B cell (primary cell): Measurements from ENCODE around the gene NFKBIA. TPM values are rescaled to one million over a fixed set of nuclear protein-coding genes. Genes with fewer than 3 reads are reported as not detected.
"Not testable (repeated sequence)": the region's sequence is repeated elsewhere in the genome, so short reads cannot be mapped to it uniquely, and the experiment has no call there.

Source experiments
- ATAC-seq: fragments of 200-7000 bp; cut with Tn5 transposase; one replicate; pipeline ENCODE4 v1.10.0; 2021; ENCODE audit warnings: low read depth, mild to moderate bottlenecking, moderate number of reproducible peaks, moderate library complexity
- CTCF ChIA-PET: fragments of 350-600 bp; sonication (Branson Sonifier 250); formaldehyde crosslinking; loops from one replicate; lab custom pipeline; 2021; ENCODE audit warnings: antibody characterized with exemption, inconsistent platforms; lab: Charles Lee
- POLR2A ChIA-PET: fragments of 350-600 bp; sonication (Branson Sonifier 250); formaldehyde crosslinking; loops from one replicate; lab custom pipeline; 2021; ENCODE audit warnings: antibody characterized with exemption; lab: Charles Lee
- DNase-seq: peaks from one replicate; pipeline ENCODE4 v3.0.0; 2013
- H2AFZ ChIP-seq: 2 replicates; pipeline ENCODE4 v1.6.1; 2012; ENCODE audit warnings: mild to moderate bottlenecking, low read depth, low read length; ENCODE audit not compliant: insufficient read depth, poor library complexity, severe bottlenecking
- H3K27ac ChIP-seq, 2 donors: 1 replicate in 1 of 2; 2 replicates in 1 of 2; pipeline ENCODE4 v1.5.1; 2012 to 2013; ENCODE audit warnings: low read length in 2 of 2, mild to moderate bottlenecking in 2 of 2, moderate library complexity in 1 of 2
- H3K27me3 ChIP-seq, 4 experiments: fragments of 200-600 bp in 1 of 4; sonication (generic) in 1 of 4; replicated peaks in 1 of 4; 1 replicate in 2 of 4; 2 replicates in 2 of 4; pipeline versions ENCODE4 v1.6.1 to v1.7.0; 2013 to 2016; ENCODE audit warnings: low read length in 3 of 4, mild to moderate bottlenecking in 2 of 4, mixed read lengths in 1 of 4, moderate library complexity in 1 of 4; ENCODE audit not compliant: insufficient read depth in 4 of 4, control insufficient read depth in 3 of 4; ENCODE audit errors: control extremely low read depth in 1 of 4
- H3K36me3 ChIP-seq, 2 experiments: replicated peaks in 1 of 2; 1 replicate in 1 of 2; 2 replicates in 1 of 2; pipeline versions ENCODE4 v1.6.1 to v1.7.1; 2013; ENCODE audit warnings: low read length in 1 of 2; ENCODE audit not compliant: insufficient read depth in 2 of 2, control insufficient read depth in 1 of 2; ENCODE audit errors: control extremely low read depth in 1 of 2, extremely low read depth in 1 of 2
- H3K4me1 ChIP-seq, 2 donors: fragments of 200-600 bp in 1 of 2; sonication (generic) in 1 of 2; 1 replicate in 1 of 2; 2 replicates in 1 of 2; pipeline versions ENCODE4 v1.5.1 to v1.6.1; 2013 to 2017; ENCODE audit warnings: low read length in 2 of 2; ENCODE audit not compliant: control insufficient read depth in 2 of 2, insufficient read depth in 2 of 2
- H3K4me2 ChIP-seq: replicated peaks from 2 replicates; pipeline ENCODE3; 2012; ENCODE audit warnings: mild to moderate bottlenecking, low read depth, low read length; ENCODE audit not compliant: poor library complexity, severe bottlenecking
- H3K4me3 ChIP-seq, 5 experiments: fragments of 200-600 bp in 1 of 5; sonication (generic) in 1 of 5; 1 replicate in 3 of 5; 2 replicates in 2 of 5; pipeline versions ENCODE4 v1.5.1 to v1.7.0; 2011 to 2016; ENCODE audit warnings: low read length in 4 of 5, mild to moderate bottlenecking in 4 of 5, low read depth in 2 of 5, control low read depth in 1 of 5, moderate library complexity in 1 of 5; ENCODE audit not compliant: insufficient read depth in 1 of 5; ENCODE audit errors: control extremely low read depth in 1 of 5, extremely low read depth in 1 of 5
- H3K79me2 ChIP-seq: fragments of 200-600 bp; sonication (generic); one replicate; pipeline ENCODE4 v1.6.0; 2016; ENCODE audit warnings: low read length; ENCODE audit not compliant: control insufficient read depth, insufficient read depth
- H3K9ac ChIP-seq: fragments of 200-600 bp; sonication (generic); 2 replicates; pipeline ENCODE4 v1.6.1; 2017; ENCODE audit warnings: mild to moderate bottlenecking, low read length, moderate library complexity
- H3K9me3 ChIP-seq, 3 donors: one replicate each; pipeline versions ENCODE4 v1.6.1 to v1.7.1; 2013; ENCODE audit warnings: low read length in 2 of 3; ENCODE audit not compliant: control insufficient read depth in 2 of 3, insufficient read depth in 1 of 3; ENCODE audit errors: control extremely low read depth in 1 of 3
- H4K20me1 ChIP-seq: 2 replicates; pipeline ENCODE4 v1.6.0; 2012; ENCODE audit warnings: mild to moderate bottlenecking, low read length; ENCODE audit not compliant: insufficient read depth, control insufficient read depth, poor library complexity, severe bottlenecking
- H3K27ac Mint-ChIP-seq: one replicate; pipeline ENCODE4 v1.8.0; 2021; ENCODE audit warnings: mixed read lengths
- H3K27me3 Mint-ChIP-seq: one replicate; pipeline ENCODE4 v1.8.0; 2021; ENCODE audit warnings: mixed read lengths
- H3K4me1 Mint-ChIP-seq: one replicate; pipeline ENCODE4 v1.8.0; 2021; ENCODE audit warnings: mixed read lengths
- H3K4me3 Mint-ChIP-seq: one replicate; pipeline ENCODE4 v1.8.0; 2021; ENCODE audit warnings: mixed read lengths
- H3K9me3 Mint-ChIP-seq: one replicate; pipeline ENCODE4 v1.8.0; 2022; ENCODE audit warnings: mixed read lengths; ENCODE audit not compliant: insufficient read depth
- CTCF ChIP-seq: fragments of 200-600 bp; IDR thresholded peaks from one replicate; pipeline ENCODE4 v1.8.0; 2022; ENCODE audit warnings: antibody characterized with exemption, mild to moderate bottlenecking
- EZH2 ChIP-seq: IDR thresholded peaks from 2 replicates; pipeline ENCODE4 v1.6.1; 2012; ENCODE audit warnings: borderline replicate concordance, low read depth, mild to moderate bottlenecking, moderate library complexity, low read length; ENCODE audit not compliant: insufficient read depth, poor library complexity, severe bottlenecking
- WGBS: methylation state at CpG from one replicate; pipeline ENCODE4 v1.1.5; 2013; ENCODE audit warnings: missing lambda C conversion rate; ENCODE audit not compliant: insufficient coverage; 5-methylcytosine and 5-hydroxymethylcytosine counted together
- intact Hi-C: fragments of 100-400 bp; cut with micrococcal nuclease; formaldehyde crosslinking; loops from one replicate; pipeline ENCODE4 v1.10.0; 2022
- polyA plus RNA-seq: library from polyadenylated mRNA; depleted of rRNA; stranded (reverse); fragments of >200 nt; gene quantifications from 2 replicates; pipeline ENCODE4 v1.2.3, GENCODE V29; 2012
- total RNA-seq, 2 donors: library from RNA; stranded (reverse); fragments of 120-200 nt in 1 of 2; gene quantifications; 1 replicate in 1 of 2; 2 replicates in 1 of 2; pipeline versions ENCODE4 v1.2.3 to v1.2.4, GENCODE V29; 2013 to 2022

Gene NFKBIA
- total and polyA plus RNA-seq, 2 donors (not counting 1 experiment from before 2014, with no cell fraction given) = 308 to 3,195 TPM

- H4K20me1 ChIP-seq = no peaks in the 10 kb centered on the region
- 62% methylated on average over 3 of the region's 7 CpGs for WGBS
- no peak overlapping the region for H3K4me3 ChIP-seq
- H3K27me3 ChIP-seq = no peaks in the 10 kb centered on the region
- DNase-seq = no peak
- ATAC-seq = no peak
- no peaks in the 10 kb centered on the region for H3K27me3 Mint-ChIP-seq
- no peak overlapping the region for H3K4me3 Mint-ChIP-seq
- TF ChIP-seq EZH2 (no peak), CTCF (no peak)
- H3K9me3 ChIP-seq = peaks cover 0 to 13% (median 0%) of the 10 kb centered on the region in 3 donors
- no peaks in the 10 kb centered on the region for H3K79me2 ChIP-seq
- H2AFZ ChIP-seq = no peak overlapping the region
- no peaks in the 10 kb centered on the region for H3K36me3 ChIP-seq
- H3K9ac ChIP-seq = no peak overlapping the region
- H3K4me1 Mint-ChIP-seq = peaks cover 4% of the 10 kb centered on the region
- peaks cover 4% of the 10 kb centered on the region for H3K9me3 Mint-ChIP-seq
- ChIA-PET POLR2A (interaction anchor here (2.2 kb wide), 1 partner anchor 30 kb away, joined by 8 read pairs; the partner anchor contains the start of gene NFKBIA), CTCF (interaction anchor here (0.6 to 1.6 kb wide), 3 partner anchors 12 to 281 kb away, joined by 3 to 5 read pairs (median 3); no protein-coding TSS in a partner anchor)
- intact Hi-C loops = no loop called here
- H3K27ac Mint-ChIP-seq = no peak overlapping the region
- H3K4me1 ChIP-seq = peaks cover 3 to 5% of the 10 kb centered on the region in 2 donors
- H3K27ac ChIP-seq = no peak overlapping the region
- H3K4me2 ChIP-seq = no peak overlapping the region
Measured at GRCh38 chr14:35374263-35374712, 30.3 kb downstream of the NFKBIA start.

GRCh38 chr14:35373208-35373607 lies 31.3 kb downstream of the NFKBIA start:
- H3K36me3 ChIP-seq, H2AFZ ChIP-seq, H3K9me3 Mint-ChIP-seq, H3K4me2 ChIP-seq, H3K4me3 Mint-ChIP-seq, H3K27ac Mint-ChIP-seq, H3K27ac ChIP-seq, H3K4me3 ChIP-seq, H3K27me3 Mint-ChIP-seq, intact Hi-C loops, H3K27me3 ChIP-seq, H3K79me2 ChIP-seq, DNase-seq, POLR2A ChIA-PET, CTCF ChIA-PET, ATAC-seq, H3K4me1 ChIP-seq, H3K4me1 Mint-ChIP-seq, H3K9ac ChIP-seq, H4K20me1 ChIP-seq: not testable (repeated sequence)
- WGBS = 95% methylated on average over 11 of the region's 11 CpGs
- peaks cover 0 to 13% (median 0%) of the 10 kb centered on the region in 3 donors for H3K9me3 ChIP-seq
